Mesendoderm (in vitro differentiated cells): ENCODE results near the gene TM9SF2.

Source experiments
- DNase-seq: peaks from one replicate; pipeline ENCODE4 v3.0.0; 2013
- H2AK5ac ChIP-seq: 2 replicates; pipeline ENCODE4 v1.6.1; 2013; ENCODE audit warnings: low read length, inconsistent platforms
- H2BK120ac ChIP-seq: 2 replicates; pipeline ENCODE4 v1.6.1; 2013; ENCODE audit warnings: low read depth, mild to moderate bottlenecking, low read length, moderate library complexity, mixed read lengths
- H2BK15ac ChIP-seq: replicated peaks from 2 replicates; pipeline ENCODE4 v1.6.1; 2013; ENCODE audit warnings: low read depth, mild to moderate bottlenecking, moderate library complexity
- H2BK5ac ChIP-seq: 2 replicates; pipeline ENCODE4 v1.6.1; 2013; ENCODE audit warnings: low read length, inconsistent platforms
- H3K18ac ChIP-seq: 2 replicates; pipeline ENCODE4 v1.6.1; 2013; ENCODE audit warnings: mild to moderate bottlenecking, low read length, mixed read lengths
- H3K23ac ChIP-seq: one replicate; pipeline ENCODE4 v1.6.1; 2013; ENCODE audit warnings: low read length
- H3K27ac ChIP-seq: 2 replicates; pipeline ENCODE4 v1.5.1; 2013; ENCODE audit warnings: low read depth, mild to moderate bottlenecking, inconsistent platforms, low read length, moderate library complexity
- H3K27me3 ChIP-seq: 2 replicates; pipeline ENCODE4 v1.6.1; 2013; ENCODE audit warnings: low read length, control low read depth, mild to moderate bottlenecking, inconsistent platforms; ENCODE audit not compliant: insufficient read depth, poor library complexity
- H3K36me3 ChIP-seq: 2 replicates; pipeline ENCODE4 v1.6.1; 2013; ENCODE audit warnings: low read length, inconsistent platforms; ENCODE audit not compliant: control insufficient read depth, insufficient read depth
- H3K4ac ChIP-seq: one replicate; pipeline ENCODE4 v1.6.1; 2013; ENCODE audit warnings: low read depth, mild to moderate bottlenecking, low read length, moderate library complexity
- H3K4me1 ChIP-seq: 2 replicates; pipeline ENCODE4 v1.6.1; 2013; ENCODE audit warnings: low read depth, low read length, inconsistent platforms; ENCODE audit not compliant: control insufficient read depth
- H3K4me2 ChIP-seq: 2 replicates; pipeline ENCODE4 v1.6.1; 2013; ENCODE audit warnings: low read length
- H3K4me3 ChIP-seq: 2 replicates; pipeline ENCODE4 v1.5.1; 2013; ENCODE audit warnings: mild to moderate bottlenecking, low read length
- H3K56ac ChIP-seq: one replicate; pipeline ENCODE4 v1.6.1; 2013; ENCODE audit warnings: low read length
- H3K79me1 ChIP-seq: 2 replicates; pipeline ENCODE4 v1.6.1; 2013; ENCODE audit warnings: low read length, inconsistent platforms
- H3K79me2 ChIP-seq: 2 replicates; pipeline ENCODE4 v1.6.1; 2013; ENCODE audit warnings: mild to moderate bottlenecking, low read length; ENCODE audit not compliant: control insufficient read depth, insufficient read depth
- H3K9ac ChIP-seq: 2 replicates; pipeline ENCODE4 v1.6.1; 2013; ENCODE audit warnings: low read length, inconsistent platforms
- H4K5ac ChIP-seq: one replicate; pipeline ENCODE4 v1.6.1; 2013; ENCODE audit warnings: low read length
- H4K8ac ChIP-seq: one replicate; pipeline ENCODE4 v1.6.1; 2013; ENCODE audit warnings: low read depth, mild to moderate bottlenecking, control low read depth, low read length, moderate library complexity
- whole genome bisulfite sequencing: extraction: QIAGEN DNeasy Blood & Tissue Kit; methylation state at CpG from one replicate; pipeline ENCODE4 v1.1.7; 2013; ENCODE audit warnings: low lambda C conversion rate, missing lambda C conversion rate; ENCODE audit not compliant: insufficient coverage; ENCODE audit errors: extremely low coverage; 5-methylcytosine and 5-hydroxymethylcytosine counted together

The TM9SF2 gene

GRCh38 chr13:99526549-99526948, 25.3 kb downstream of the TM9SF2 start:
- peak; percentile 56 for DNase-seq

GRCh38 chr13:99527301-99527700, 26.0 kb downstream of the TM9SF2 start:
- H2BK15ac ChIP-seq: no peak overlapping the region
- H3K27ac ChIP-seq: no peak overlapping the region
- H3K27me3 ChIP-seq: no peaks in the 10 kb centered on the region
- no peak overlapping the region for H3K4ac ChIP-seq
- no peak overlapping the region for H2AK5ac ChIP-seq
- DNase-seq: no peak
- no peak overlapping the region for H2BK120ac ChIP-seq
- no CpG with 5 or more reads among the region's 6 CpGs for WGBS
- peaks cover 8% of the 10 kb centered on the region for H3K79me1 ChIP-seq
- no peak overlapping the region for H3K4me3 ChIP-seq
- no peak overlapping the region for H4K5ac ChIP-seq
- H3K18ac ChIP-seq: no peak overlapping the region
- H3K4me1 ChIP-seq: no peaks in the 10 kb centered on the region
- no peak overlapping the region for H3K4me2 ChIP-seq
- H3K23ac ChIP-seq: no peak overlapping the region
- H3K56ac ChIP-seq: no peak overlapping the region
- H2BK5ac ChIP-seq: no peak overlapping the region
- peaks cover 2% of the 10 kb centered on the region for H3K36me3 ChIP-seq
- H3K79me2 ChIP-seq: no peaks in the 10 kb centered on the region
- H4K8ac ChIP-seq: no peak overlapping the region
- H3K9ac ChIP-seq: no peak overlapping the region

More at GRCh38 chr13:99526549-99526948, 25.3 kb downstream of the TM9SF2 start:
- Histone ChIP-seq H3K27me3 (no peaks in the 10 kb centered on the region), H2AK5ac (no peak overlapping the region), H3K56ac (no peak overlapping the region), H2BK5ac (no peak overlapping the region), H3K4ac (no peak overlapping the region), H3K4me1 (no peaks in the 10 kb centered on the region), H3K79me2 (no peaks in the 10 kb centered on the region), H3K23ac (no peak overlapping the region), H4K8ac (no peak overlapping the region), H2BK120ac (no peak overlapping the region), H3K18ac (no peak overlapping the region), H4K5ac (no peak overlapping the region), H3K79me1 (peaks cover 8% of the 10 kb centered on the region), H2BK15ac (no peak overlapping the region), H3K4me2 (no peak overlapping the region), H3K9ac (no peak overlapping the region), H3K4me3 (no peak overlapping the region), H3K36me3 (peaks cover 2% of the 10 kb centered on the region), H3K27ac (no peak overlapping the region)
- WGBS: no CpG with 5 or more reads among the region's 7 CpGs

- no peak overlapping the region for H3K9ac ChIP-seq
- no peak overlapping the region for H4K5ac ChIP-seq
- no peak overlapping the region for H3K4me2 ChIP-seq
- no peaks in the 10 kb centered on the region for H3K4me1 ChIP-seq
- no peak overlapping the region for H2BK5ac ChIP-seq
- no peaks in the 10 kb centered on the region for H3K27me3 ChIP-seq
- H3K79me2 ChIP-seq: no peaks in the 10 kb centered on the region
- H2BK120ac ChIP-seq: no peak overlapping the region
- no peak overlapping the region for H3K18ac ChIP-seq
- H2AK5ac ChIP-seq: no peak overlapping the region
- no peak overlapping the region for H3K4me3 ChIP-seq
- peaks cover 8% of the 10 kb centered on the region for H3K79me1 ChIP-seq
- no peak overlapping the region for H4K8ac ChIP-seq
- no peak for DNase-seq
- H3K36me3 ChIP-seq: no peaks in the 10 kb centered on the region
- H3K56ac ChIP-seq: no peak overlapping the region
- no peak overlapping the region for H3K27ac ChIP-seq
- no peak overlapping the region for H3K23ac ChIP-seq
- no peak overlapping the region for H2BK15ac ChIP-seq
- no peak overlapping the region for H3K4ac ChIP-seq
Observed at GRCh38 chr13:99528547-99528946, 27.3 kb downstream of the TM9SF2 start.

DNA sequence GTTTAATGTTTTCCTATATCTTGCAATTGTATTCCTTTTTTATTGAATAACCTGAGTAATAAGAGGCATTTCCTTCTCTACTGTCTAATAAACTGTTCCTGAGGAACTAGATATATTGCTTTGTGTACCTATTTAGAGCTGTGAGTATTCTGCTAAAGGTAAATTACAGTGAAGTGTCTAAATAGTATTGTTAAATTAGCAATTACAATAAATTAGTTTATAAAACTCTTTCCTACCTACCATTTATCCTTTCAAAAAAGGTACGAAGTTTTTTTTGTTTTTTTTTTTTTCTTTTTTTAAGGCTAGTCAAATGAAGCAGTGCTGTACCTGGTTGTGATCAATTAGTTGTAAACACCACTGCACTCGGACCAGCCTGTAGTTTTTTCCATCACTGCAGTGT, 34.8 kb downstream of the TM9SF2 start:
- H3K79me2 ChIP-seq: no peaks in the 10 kb centered on the region
- H2BK5ac ChIP-seq: no peak overlapping the region
- DNase-seq: no peak
- H3K23ac ChIP-seq: no peak overlapping the region
- H3K4me3 ChIP-seq: no peak overlapping the region
- no peaks in the 10 kb centered on the region for H3K27me3 ChIP-seq
- no peak overlapping the region for H3K9ac ChIP-seq
- no peak overlapping the region for H3K18ac ChIP-seq
- no peak overlapping the region for H2AK5ac ChIP-seq
- no peak overlapping the region for H3K27ac ChIP-seq
- H3K56ac ChIP-seq: no peak overlapping the region
- no peak overlapping the region for H2BK15ac ChIP-seq
- H3K36me3 ChIP-seq: no peaks in the 10 kb centered on the region
- H4K8ac ChIP-seq: no peak overlapping the region
- no peaks in the 10 kb centered on the region for H3K79me1 ChIP-seq
- no peak overlapping the region for H4K5ac ChIP-seq
- H3K4me1 ChIP-seq: no peaks in the 10 kb centered on the region
- no peak overlapping the region for H2BK120ac ChIP-seq
- H3K4ac ChIP-seq: no peak overlapping the region
- no CpG with 5 or more reads among the region's 2 CpGs for WGBS
- no peak overlapping the region for H3K4me2 ChIP-seq

GRCh38 chr13:99540530-99540929, 39.3 kb downstream of the TM9SF2 start:
- H3K27me3 ChIP-seq: no peaks in the 10 kb centered on the region
- no peak overlapping the region for H2BK5ac ChIP-seq
- no CpG with 5 or more reads among the region's 1 CpG for WGBS
- H3K79me2 ChIP-seq: no peaks in the 10 kb centered on the region
- H2BK15ac ChIP-seq: no peak overlapping the region
- no peak overlapping the region for H3K18ac ChIP-seq
- no peak overlapping the region for H3K27ac ChIP-seq
- H3K4me3 ChIP-seq: no peak overlapping the region
- no peak overlapping the region for H4K5ac ChIP-seq
- no peaks in the 10 kb centered on the region for H3K79me1 ChIP-seq
- H3K4me1 ChIP-seq: no peaks in the 10 kb centered on the region
- H3K4ac ChIP-seq: no peak overlapping the region
- no peak for DNase-seq
- H4K8ac ChIP-seq: no peak overlapping the region
- H3K36me3 ChIP-seq: no peaks in the 10 kb centered on the region
- no peak overlapping the region for H2BK120ac ChIP-seq
- H3K23ac ChIP-seq: no peak overlapping the region
- H2AK5ac ChIP-seq: no peak overlapping the region
- no peak overlapping the region for H3K56ac ChIP-seq
- no peak overlapping the region for H3K9ac ChIP-seq
- no peak overlapping the region for H3K4me2 ChIP-seq

DNA sequence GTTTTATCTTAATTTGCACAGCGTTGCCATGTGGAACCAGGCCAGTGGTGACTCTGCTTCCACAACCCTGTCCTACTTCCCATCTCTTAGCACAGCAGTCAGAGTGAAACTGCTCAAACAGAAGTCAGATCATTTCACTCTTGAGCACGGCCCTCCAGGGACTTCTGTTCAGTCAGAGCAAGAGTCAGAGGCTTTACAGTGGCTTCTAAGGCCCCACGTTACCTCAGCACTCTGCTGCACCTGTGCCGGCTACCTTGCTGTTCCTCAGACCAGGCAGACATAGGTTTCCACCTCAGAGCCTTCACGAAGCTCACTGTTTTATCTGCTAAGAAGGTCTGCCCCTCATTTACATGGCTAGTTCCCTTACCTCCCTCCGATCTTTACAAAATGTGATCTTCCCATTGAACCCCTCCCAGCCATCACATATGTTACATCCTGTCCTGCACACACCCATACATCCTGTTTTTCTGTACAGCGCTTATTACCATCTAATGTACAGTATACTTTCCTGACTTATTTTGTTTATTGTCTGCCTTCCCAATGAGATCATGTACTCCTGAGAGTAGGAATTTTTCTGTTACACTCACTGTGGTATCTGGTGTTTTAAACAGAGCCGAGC, 41.6 kb downstream of the TM9SF2 start:
- Histone ChIP-seq H3K23ac (no peak overlapping the region), H4K8ac (no peak overlapping the region), H3K27ac (no peak overlapping the region), H3K27me3 (no peaks in the 10 kb centered on the region), H3K79me1 (no peaks in the 10 kb centered on the region), H3K4me2 (no peak overlapping the region), H3K4ac (no peak overlapping the region), H3K79me2 (no peaks in the 10 kb centered on the region), H2AK5ac (no peak overlapping the region), H3K9ac (no peak overlapping the region), H4K5ac (no peak overlapping the region), H2BK120ac (no peak overlapping the region), H2BK15ac (no peak overlapping the region), H3K4me1 (no peaks in the 10 kb centered on the region), H3K36me3 (peaks cover under 1% of the 10 kb centered on the region), H3K56ac (no peak overlapping the region), H3K4me3 (no peak overlapping the region), H3K18ac (no peak overlapping the region), H2BK5ac (no peak overlapping the region)
- no peak for DNase-seq
- no CpG with 5 or more reads among the region's 8 CpGs for WGBS
